DOHH2 (cell line): ENCODE data around the gene APBA2.

ENCODE experiments used
- H3F3A ChIP-seq: fragments of 200-600 bp; sonication (generic), shearing (Covaris generic); 2 replicates; pipeline ENCODE4 v1.6.0; 2016; ENCODE audit warnings: antibody characterized with exemption, mild to moderate bottlenecking; ENCODE audit not compliant: control insufficient read depth, insufficient read depth
- H3K27ac ChIP-seq: fragments of 200-600 bp; sonication (generic); 2 replicates; pipeline ENCODE4 v1.5.1; 2014; ENCODE audit warnings: low read depth, mild to moderate bottlenecking, low read length, moderate library complexity
- H3K27me3 ChIP-seq: fragments of 200-600 bp; sonication (generic); 2 replicates; pipeline ENCODE4 v1.6.1; 2014; ENCODE audit warnings: mild to moderate bottlenecking, low read length, mixed read lengths; ENCODE audit not compliant: control insufficient read depth
- H3K36me3 ChIP-seq: fragments of 200-600 bp; sonication (generic); 2 replicates; pipeline ENCODE4 v1.6.1; 2014; ENCODE audit warnings: mild to moderate bottlenecking, low read length, moderate library complexity, mixed read lengths; ENCODE audit not compliant: control insufficient read depth
- H3K4me1 ChIP-seq: fragments of 200-600 bp; sonication (generic); 2 replicates; pipeline ENCODE4 v1.6.1; 2014; ENCODE audit warnings: mild to moderate bottlenecking, low read length, mixed read lengths; ENCODE audit not compliant: control insufficient read depth
- H3K4me2 ChIP-seq: fragments of 200-600 bp; sonication (generic); 2 replicates; pipeline ENCODE4 v1.6.0; 2014; ENCODE audit warnings: mild to moderate bottlenecking, low read length, moderate library complexity
- H3K4me3 ChIP-seq: fragments of 200-600 bp; sonication (generic); 2 replicates; pipeline ENCODE4 v1.5.1; 2014; ENCODE audit warnings: mild to moderate bottlenecking, low read length, mixed read lengths
- H3K79me2 ChIP-seq: fragments of 200-600 bp; sonication (generic); 2 replicates; pipeline ENCODE4 v1.6.1; 2014; ENCODE audit warnings: mild to moderate bottlenecking, low read length, mixed read lengths; ENCODE audit not compliant: control insufficient read depth
- H3K9me2 ChIP-seq: fragments of 200-600 bp; sonication (generic); replicated peaks from 2 replicates; pipeline ENCODE4 v1.6.1; 2014; ENCODE audit warnings: mild to moderate bottlenecking, low read length, mixed read lengths; ENCODE audit not compliant: control insufficient read depth
- H3K9me3 ChIP-seq: fragments of 200-600 bp; sonication (generic); 2 replicates; pipeline ENCODE4 v1.6.1; 2014; ENCODE audit warnings: antibody characterized with exemption, low read length, mixed read lengths; ENCODE audit not compliant: control insufficient read depth, insufficient read depth
- H4K20me1 ChIP-seq: fragments of 200-600 bp; sonication (generic); 2 replicates; pipeline ENCODE4 v1.6.0; 2014; ENCODE audit warnings: low read depth, mild to moderate bottlenecking, antibody characterized with exemption, low read length, moderate library complexity; ENCODE audit not compliant: control insufficient read depth, insufficient read depth
- CTCF ChIP-seq: fragments of 200-600 bp; sonication (generic); IDR thresholded peaks from one replicate; pipeline ENCODE4 v1.5.1; 2014; ENCODE audit warnings: antibody characterized with exemption, mild to moderate bottlenecking, low read depth, low read length; ENCODE audit not compliant: poor library complexity, severe bottlenecking
- EZH2phosphoT487 ChIP-seq: fragments of 200-600 bp; sonication (generic); IDR thresholded peaks from 2 replicates; pipeline ENCODE4 v1.6.1; 2017; ENCODE audit warnings: borderline replicate concordance, mild to moderate bottlenecking, antibody characterized with exemption, low read length, moderate library complexity, mixed read lengths

Gene APBA2

GRCh38 chr15:29094711-29095110 lies 208.9 kb downstream of the APBA2 start:
- no peaks in the 10 kb centered on the region for H3F3A ChIP-seq
- H3K27me3 ChIP-seq = no peaks in the 10 kb centered on the region
- H3K9me3 ChIP-seq = no peaks in the 10 kb centered on the region
- H3K4me2 ChIP-seq = no peak overlapping the region
- TF ChIP-seq CTCF (no peak), EZH2phosphoT487 (no peak)
- H3K9me2 ChIP-seq = no peaks in the 10 kb centered on the region
- H4K20me1 ChIP-seq = no peaks in the 10 kb centered on the region
- no peaks in the 10 kb centered on the region for H3K36me3 ChIP-seq
- no peak overlapping the region for H3K27ac ChIP-seq
- no peaks in the 10 kb centered on the region for H3K79me2 ChIP-seq
- H3K4me1 ChIP-seq = peaks cover 4% of the 10 kb centered on the region; the same call in 1 of the 2 replicates
- no peak overlapping the region for H3K4me3 ChIP-seq

GRCh38 chr15:29095746-29096145 lies 210.0 kb downstream of the APBA2 start:
- H3K9me3 ChIP-seq = no peaks in the 10 kb centered on the region
- no peaks in the 10 kb centered on the region for H4K20me1 ChIP-seq
- no peak for TF ChIP-seq EZH2phosphoT487
- no peak for TF ChIP-seq CTCF
- H3K27me3 ChIP-seq = no peaks in the 10 kb centered on the region
- H3K27ac ChIP-seq = no peak overlapping the region
- no peak overlapping the region for H3K4me3 ChIP-seq
- no peaks in the 10 kb centered on the region for H3K36me3 ChIP-seq
- H3F3A ChIP-seq = no peaks in the 10 kb centered on the region
- H3K9me2 ChIP-seq = no peaks in the 10 kb centered on the region
- no peaks in the 10 kb centered on the region for H3K79me2 ChIP-seq
- H3K4me1 ChIP-seq = peaks cover 4% of the 10 kb centered on the region; the same call in 1 of the 2 replicates
- H3K4me2 ChIP-seq = no peak overlapping the region

GRCh38 chr15:29097168-29097567 lies 211.4 kb downstream of the APBA2 start:
- Histone ChIP-seq H3K27me3 (no peaks in the 10 kb centered on the region), H4K20me1 (no peaks in the 10 kb centered on the region), H3K4me2 (no peak overlapping the region), H3K4me1 (peaks cover 3% of the 10 kb centered on the region), H3K27ac (no peak overlapping the region), H3K36me3 (no peaks in the 10 kb centered on the region), H3K9me2 (no peaks in the 10 kb centered on the region), H3F3A (no peaks in the 10 kb centered on the region), H3K4me3 (no peak overlapping the region), H3K79me2 (no peaks in the 10 kb centered on the region), H3K9me3 (no peaks in the 10 kb centered on the region)
- no peak for TF ChIP-seq EZH2phosphoT487
- TF ChIP-seq CTCF = no peak

- TF ChIP-seq CTCF = no peak
- TF ChIP-seq EZH2phosphoT487 = no peak
- Histone ChIP-seq H3F3A (no peaks in the 10 kb centered on the region), H4K20me1 (no peaks in the 10 kb centered on the region), H3K4me3 (no peak overlapping the region), H3K9me3 (no peaks in the 10 kb centered on the region), H3K4me2 (no peak overlapping the region), H3K4me1 (peaks cover 3% of the 10 kb centered on the region), H3K36me3 (no peaks in the 10 kb centered on the region), H3K9me2 (no peaks in the 10 kb centered on the region), H3K79me2 (no peaks in the 10 kb centered on the region), H3K27ac (no peak overlapping the region), H3K27me3 (no peaks in the 10 kb centered on the region)
These were observed 212.2 kb downstream of the APBA2 start for GRCh38 chr15:29097971-29098370.
